Middle frontal gyrus (tissue), 1 donor: ENCODE measurements around the gene HEBP2.
"Not testable (repeated sequence)": the region's sequence is repeated elsewhere in the genome, so short reads cannot be mapped to it uniquely, and the experiment has no call there.

ENCODE experiments used
- DNase-seq: peaks from one replicate; pipeline ENCODE4 v3.0.0-alpha.2; 2015; ENCODE audit warnings: low spot score; ENCODE audit errors: extremely low spot score

HEBP2 gene, protein sequence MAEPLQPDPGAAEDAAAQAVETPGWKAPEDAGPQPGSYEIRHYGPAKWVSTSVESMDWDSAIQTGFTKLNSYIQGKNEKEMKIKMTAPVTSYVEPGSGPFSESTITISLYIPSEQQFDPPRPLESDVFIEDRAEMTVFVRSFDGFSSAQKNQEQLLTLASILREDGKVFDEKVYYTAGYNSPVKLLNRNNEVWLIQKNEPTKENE

DNA sequence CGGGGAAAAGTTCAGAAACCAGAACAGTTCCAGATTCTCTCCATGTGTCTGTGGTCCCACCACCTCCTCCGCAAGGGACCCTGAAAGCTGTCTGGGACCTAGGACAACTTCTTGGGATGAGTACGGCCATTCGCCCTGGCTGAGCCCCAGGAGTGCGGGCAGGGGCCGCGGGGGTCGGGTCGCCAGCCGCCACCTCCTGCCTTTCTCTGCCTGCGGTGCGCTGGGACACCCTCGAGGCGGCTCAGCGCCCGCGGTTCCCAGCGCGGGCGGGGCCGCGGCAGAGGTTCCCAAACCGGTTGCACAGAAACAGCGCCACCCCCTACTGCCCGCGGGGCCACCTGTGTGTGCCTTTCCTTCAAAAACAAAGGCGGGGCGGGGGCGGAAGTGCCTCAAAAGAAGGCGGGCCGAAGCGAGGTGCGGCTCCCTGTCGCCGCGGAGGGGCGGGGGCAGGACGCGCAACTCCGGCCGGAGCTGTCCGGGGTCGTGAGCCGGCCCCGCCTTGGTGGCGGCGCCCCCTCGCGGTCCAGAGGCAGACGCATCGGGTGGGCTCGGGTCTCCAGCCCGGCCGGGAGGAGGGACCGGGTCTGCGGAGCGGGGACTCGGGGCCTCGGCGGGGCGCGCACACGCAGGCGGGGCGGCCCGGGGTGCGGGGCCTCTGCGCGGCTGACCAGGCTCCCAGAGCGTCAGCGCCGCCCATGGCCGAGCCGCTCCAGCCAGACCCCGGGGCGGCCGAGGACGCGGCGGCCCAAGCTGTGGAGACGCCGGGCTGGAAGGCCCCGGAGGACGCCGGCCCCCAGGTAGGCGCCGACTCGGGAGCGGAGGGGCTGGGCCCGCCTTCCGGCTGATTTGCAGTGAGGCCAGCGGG, at the start of gene HEBP2:
TSS of gene HEBP2 (plus strand) at position 423 of the 865 bp plus-strand sequence. CDS start at position 696, 273 bp downstream.
- DNase-seq, result no peak

DNA sequence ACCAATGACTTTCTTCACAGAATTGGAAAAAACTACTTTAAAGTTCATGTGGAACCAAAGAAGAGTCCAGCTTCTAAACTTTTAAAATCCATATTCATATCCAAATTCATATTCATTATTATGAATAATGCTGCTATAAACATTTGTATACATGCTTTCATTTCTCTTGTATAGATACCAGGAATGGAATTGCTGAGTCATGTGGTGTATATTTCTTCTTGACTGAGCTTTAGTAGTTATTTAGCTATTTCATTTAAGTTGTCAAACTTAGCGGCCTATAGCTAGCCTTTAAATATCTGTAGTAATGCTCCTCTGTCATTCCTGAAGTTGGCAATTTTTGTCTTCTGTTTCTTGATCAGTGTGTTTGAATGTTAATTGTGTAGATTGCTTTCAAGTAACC, 46.1 kb upstream of the HEBP2 start:
- no peak for DNase-seq

DNA sequence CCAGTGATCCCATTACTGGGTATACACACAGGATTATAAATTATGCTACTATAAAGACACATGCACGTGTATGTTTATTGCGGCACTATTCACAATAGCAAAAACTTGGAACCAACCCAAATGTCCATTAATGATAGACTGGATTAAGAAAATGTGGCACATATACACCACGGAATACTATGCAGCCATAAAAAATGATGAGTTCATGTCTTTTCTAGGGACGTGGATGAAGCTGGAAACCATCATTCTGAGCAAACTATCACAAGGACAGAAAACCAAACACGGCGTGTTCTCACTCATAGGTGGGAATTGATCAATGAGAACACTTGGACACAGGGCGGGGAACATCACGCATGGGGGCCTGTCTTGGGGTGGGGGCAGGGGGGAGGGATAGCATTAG, 35.3 kb upstream of the HEBP2 start:
- DNase-seq, result not testable (repeated sequence)

DNA sequence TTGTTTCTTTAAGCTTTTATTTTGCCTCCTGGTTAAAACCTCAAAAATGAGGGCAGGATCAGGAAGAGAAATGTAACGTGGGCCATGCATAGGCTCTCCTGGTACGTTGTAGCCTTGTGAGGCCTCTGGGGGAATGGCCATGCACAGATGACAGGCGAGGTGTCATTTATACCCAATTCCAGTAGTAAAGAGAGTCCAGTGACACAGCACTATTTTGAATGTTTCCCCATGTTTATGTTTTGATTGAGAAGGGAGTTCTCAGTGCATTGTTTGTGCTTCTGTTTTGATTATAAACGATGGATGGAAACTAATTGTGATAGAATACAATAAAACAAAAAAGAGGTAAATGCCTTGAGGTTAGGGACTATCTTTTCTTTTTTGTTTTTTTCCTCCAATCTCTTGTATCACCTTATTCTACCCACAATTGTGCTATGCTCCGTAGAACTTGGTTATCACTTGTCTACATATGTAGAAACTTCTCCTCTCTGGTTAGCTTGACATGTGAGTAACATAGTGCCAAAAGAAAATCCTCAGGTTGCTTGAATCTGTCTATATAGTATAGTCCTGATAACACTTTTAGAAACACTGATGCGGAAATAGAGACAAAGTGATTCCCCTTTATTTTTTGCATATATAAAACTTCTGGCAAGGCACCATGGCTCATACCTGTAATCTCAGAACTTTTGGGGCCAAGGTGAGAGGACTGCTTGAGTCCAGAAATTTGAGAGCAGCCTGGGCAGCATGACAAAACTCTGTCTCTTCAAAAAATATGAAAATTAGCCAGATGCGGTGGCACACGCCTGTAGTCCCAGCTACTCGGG, 33.2 kb upstream of the HEBP2 start:
- no peak for DNase-seq

DNA sequence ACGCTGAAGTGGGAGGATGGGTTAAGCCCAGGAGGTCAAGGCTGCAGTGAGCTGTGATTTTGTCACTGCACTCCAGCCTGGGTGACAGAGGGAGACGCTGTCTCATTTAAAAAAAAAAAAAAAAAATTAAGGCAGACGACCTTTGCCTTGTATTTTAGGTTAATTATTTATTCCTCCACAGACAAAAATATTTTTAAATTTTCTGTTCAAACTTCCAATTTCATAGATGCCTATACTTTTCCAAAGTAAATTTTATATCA, 32.6 kb upstream of the HEBP2 start:
- no peak for DNase-seq

DNA sequence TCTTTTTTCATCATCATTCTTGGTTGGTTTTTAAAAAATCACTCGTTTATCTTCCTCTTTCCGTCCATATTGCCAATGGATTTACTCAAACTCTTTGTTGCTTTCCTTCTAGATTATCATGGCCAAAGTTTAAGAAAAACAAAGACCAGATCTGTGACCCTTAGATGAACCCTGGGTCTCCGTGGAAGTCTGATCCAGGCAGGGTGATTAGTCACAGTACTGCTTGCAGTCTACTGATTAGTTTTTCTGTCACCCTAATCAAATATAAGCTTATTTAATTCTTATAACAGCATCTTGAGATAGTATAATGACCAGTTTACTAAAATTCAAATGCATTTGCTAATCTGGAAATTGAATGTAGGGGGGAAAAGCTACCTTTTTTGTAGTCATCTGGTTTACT, 32.3 kb upstream of the HEBP2 start:
- no peak for DNase-seq

DNA sequence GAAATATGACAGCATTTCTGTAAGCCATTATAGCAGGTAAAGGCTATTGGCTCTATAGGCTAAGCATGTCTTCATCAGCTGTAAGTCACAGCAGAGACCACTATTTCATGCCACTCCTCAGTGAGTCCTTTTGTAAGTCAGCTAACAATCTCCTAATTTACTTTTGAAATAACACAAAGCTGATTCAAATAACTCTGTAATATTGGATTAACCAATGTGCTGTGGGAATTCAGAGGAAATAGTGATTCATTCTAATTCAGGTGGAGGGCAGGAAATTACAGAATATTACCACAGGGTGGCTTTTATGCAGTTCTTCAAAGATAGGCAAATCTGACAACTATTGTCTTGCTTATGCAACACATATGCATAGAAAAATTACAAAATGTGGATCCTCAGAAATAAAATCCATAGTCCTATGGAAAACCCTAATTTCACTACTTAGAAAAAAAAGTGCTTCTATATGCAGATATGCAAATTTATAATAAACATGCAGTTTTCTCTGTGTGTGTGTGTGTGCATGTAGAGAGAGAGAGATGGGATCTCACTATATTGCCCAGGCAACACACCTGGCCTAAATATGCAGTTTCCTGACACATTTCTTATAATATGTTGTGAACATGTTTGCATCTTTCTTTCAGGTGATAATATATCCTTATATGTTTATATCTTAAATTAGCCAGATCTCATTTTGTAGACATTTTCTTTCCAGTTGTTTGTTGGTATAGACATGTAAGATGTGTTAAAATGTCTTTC, 31.1 kb upstream of the HEBP2 start:
- no peak for DNase-seq

DNA sequence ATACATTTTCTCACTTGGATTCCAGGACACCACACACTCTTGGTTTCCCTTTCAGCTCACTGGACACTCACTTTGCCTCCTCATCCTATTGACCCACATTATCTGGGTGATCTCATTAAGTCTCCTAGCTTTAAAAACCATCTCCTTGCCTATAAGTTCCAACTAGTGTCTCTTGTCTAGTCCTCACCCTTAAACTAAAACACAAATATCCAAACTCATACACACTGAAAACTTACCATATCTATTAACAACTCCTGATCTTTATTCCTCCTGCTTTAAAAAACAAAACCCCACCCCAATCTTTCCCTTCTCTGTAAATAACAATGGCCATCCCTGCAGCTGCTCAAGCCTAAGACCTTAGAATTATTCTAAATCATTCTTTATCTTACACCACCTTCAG, 29.8 kb upstream of the HEBP2 start:
- DNase-seq, result no peak

DNA sequence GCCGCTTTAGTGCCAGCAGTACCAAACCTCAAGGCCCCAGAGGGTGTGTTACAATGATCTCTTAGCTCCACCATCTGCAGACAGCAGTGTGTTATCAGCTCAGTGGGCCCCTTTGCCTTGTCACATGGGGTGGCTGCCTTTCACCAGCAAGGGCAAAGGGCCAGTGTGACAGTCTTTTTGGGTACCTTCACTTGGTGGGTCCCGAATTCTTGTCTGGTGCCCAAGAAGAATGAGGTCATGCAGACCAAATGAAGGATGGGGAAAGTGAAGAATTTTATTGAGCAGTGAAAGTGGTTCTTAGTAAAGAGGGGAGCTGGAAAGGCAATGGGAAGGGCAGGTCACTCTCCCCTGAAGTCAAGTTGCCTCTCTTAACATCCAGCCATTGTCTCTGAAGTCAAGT, 29.2 kb upstream of the HEBP2 start:
- no peak for DNase-seq

DNA sequence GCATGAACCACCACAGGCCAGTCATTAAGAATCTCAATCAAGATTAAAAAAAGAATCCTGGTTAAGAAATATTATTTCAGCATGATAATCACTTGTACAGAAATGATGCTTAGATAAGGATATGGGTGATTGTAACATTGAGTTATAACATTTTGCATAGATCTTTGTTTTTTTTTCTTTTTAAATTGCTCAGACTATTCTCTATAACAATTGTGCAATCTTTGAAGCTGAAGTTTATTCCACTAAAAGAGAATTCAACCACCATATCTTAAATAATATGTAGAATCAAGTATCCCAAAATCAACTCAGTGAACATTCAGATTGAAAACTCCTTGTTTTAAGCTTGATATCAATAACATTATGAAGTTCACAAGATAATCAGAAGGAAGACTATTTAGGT, 27.0 kb upstream of the HEBP2 start:
- no peak for DNase-seq

DNA sequence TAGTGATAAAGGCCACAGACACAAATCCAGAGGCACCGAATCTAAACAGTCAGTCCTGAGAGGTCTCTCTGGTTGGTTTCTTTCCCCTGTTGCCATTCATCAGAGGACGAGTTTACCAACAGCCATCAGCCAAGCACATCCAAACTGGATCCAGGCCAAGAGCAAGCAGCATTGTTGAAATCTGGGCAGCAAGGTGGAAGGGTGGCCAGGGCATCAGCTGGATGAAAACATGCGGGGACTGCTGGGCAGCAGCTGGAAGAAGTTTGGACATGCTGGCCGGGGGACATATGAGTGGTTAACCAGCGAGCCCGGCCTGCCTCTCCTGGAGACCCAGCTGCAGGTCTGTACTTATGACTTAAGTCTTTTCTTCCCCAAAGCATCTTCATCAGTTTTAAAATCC, 26.2 kb upstream of the HEBP2 start, which contains the start of gene SMIM28:
TSS of gene SMIM28 (plus strand) at position 62 of the 400 bp plus-strand sequence. CDS start at position 230, 168 bp downstream.
- no peak for DNase-seq

DNA sequence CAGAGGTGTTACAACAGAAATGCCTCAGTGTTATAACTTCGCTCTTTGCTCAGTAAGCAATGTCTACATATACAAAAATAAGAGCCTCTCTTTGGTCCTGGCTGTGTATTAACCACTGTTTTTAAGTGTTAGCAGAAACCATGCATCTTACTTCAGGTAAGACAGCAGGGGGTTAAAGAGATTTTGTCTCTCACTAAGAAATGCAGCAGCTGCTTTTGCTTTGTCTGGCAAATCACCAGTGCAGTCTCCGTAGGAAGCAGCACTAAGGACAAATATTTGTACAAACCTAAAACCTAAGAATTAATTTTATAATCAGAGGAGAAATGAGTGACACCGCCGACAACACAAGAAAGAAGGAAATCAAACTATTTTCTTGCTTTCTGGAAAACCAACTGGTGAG, 25.6 kb upstream of the HEBP2 start:
- no peak for DNase-seq

DNA sequence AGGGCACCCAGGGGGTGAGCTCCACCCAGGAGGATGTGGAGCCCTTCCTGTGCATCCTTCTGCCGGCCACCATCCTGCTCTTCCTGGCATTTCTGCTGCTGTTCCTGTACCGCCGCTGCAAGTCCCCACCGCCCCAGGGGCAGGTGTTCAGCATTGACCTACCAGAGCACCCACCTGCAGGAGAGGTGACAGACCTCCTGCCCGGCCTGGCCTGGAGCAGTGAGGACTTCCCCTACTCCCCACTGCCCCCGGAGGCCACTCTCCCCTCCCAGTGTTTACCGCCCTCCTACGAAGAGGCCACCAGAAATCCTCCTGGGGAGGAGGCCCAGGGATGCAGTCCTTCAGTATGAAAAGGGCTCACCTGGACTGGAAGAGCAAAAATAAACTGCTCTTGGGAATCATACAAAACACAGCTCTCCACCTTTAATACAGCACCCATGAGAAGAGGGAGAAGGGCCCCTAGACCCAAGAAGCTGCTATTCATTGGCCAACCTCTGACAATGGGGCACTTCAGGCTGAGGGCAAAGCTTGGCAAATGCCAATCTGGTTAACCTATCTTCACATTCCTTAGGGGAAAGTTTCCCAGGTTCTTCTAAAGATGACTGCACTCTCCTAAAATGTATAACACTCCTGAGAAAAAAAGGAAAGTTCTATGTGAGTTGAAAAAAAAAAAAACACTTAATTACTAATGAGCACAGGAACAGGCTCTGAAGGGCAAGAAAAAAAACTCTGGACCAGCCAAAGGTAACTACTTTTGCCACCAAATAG, 21.3 kb upstream of the HEBP2 start:
- no peak for DNase-seq

DNA sequence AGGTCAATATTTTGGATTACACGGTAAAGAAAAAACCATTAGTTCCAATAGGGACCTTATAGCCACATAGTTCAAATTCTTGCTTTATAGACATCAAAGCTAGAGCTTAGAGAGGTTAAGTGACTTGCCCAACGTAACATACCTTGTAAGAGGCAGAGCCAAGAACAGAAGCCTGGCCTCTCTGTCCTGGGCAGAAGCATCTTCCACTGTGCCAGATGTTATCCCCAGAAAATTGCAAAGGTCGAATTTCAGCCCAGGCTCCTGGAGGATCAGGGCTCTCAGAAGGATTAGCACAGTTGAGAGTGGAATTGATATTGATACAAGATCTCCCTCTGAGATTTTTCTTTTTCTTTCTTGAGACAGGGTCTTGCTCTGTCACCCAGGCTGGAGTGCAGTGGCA, 20.2 kb upstream of the HEBP2 start:
- no peak for DNase-seq

DNA sequence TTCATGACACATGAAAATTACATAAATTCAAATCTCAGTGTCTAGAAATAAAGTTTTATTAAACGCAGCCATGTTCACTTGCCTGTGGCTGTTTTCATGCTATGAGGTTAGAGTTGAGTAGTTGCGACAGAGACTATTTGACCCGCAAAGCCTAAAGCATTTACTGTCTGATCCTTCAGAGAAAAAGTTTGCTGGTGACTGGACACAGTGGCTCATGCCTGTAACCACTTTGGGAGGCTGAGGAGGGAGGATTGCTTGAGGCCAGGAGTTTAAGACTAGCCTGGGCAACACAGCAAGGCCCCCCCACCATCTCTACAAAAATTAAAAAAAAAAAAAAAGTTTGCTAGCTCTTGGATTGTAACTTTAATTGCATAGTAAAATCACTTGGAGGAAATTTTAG, 17.1 kb upstream of the HEBP2 start:
- no peak for DNase-seq

DNA sequence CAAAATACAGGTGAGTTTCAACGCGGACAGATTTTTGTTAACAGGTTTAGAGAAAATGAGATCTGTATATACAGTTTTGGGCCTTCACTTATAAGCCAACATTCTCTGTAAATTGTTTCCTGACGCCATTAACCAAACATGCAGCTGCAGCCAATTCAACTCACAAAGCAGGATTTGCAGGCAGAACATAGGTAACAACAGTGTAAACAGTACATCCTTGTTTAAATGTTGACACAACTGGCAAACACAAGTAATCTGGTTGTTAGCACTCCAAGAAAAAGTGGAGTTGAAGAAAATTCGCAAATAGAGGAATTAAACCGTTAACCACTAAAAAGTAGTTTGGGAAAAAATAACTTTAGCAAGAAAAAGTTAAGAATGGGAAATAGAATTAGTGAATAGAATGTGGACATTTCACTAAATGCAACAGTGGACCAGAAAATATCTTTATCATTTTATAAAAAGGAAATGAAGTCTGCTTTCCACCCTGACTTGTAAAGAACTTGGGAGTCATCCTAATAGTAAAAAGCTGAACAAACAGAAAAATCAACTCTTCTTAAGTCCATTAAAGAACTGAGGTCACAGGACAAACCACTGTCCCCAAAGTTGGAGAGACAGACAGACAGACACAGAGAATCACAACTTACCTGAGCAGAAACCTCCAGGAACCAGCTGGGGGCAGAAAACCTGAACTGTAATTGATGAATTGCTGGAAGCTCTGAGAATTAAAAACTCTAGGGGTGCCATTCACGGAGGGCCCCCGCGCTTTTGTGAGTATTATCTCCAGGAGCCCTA, 16.2 kb upstream of the HEBP2 start:
- DNase-seq, result no peak

DNA sequence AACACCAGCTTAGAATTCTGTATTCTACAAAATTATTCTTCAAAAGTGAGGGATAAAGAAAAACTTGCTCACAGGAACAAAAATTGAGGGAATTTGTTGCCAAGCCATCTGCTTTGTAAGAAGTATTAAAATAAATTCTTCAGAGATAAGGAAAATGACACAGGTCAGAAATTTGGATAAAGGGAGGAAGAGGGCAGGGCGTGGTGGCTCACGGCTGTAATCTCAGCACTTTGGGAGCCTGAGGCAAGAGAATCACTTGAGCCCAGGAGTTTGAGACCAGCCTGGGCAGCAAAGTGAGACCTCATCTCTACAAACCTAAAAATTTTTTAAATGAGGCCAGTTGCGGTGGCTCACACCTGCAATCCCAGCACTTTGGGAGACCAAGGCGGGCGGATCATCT, 14.5 kb upstream of the HEBP2 start:
- DNase-seq, result no peak

DNA sequence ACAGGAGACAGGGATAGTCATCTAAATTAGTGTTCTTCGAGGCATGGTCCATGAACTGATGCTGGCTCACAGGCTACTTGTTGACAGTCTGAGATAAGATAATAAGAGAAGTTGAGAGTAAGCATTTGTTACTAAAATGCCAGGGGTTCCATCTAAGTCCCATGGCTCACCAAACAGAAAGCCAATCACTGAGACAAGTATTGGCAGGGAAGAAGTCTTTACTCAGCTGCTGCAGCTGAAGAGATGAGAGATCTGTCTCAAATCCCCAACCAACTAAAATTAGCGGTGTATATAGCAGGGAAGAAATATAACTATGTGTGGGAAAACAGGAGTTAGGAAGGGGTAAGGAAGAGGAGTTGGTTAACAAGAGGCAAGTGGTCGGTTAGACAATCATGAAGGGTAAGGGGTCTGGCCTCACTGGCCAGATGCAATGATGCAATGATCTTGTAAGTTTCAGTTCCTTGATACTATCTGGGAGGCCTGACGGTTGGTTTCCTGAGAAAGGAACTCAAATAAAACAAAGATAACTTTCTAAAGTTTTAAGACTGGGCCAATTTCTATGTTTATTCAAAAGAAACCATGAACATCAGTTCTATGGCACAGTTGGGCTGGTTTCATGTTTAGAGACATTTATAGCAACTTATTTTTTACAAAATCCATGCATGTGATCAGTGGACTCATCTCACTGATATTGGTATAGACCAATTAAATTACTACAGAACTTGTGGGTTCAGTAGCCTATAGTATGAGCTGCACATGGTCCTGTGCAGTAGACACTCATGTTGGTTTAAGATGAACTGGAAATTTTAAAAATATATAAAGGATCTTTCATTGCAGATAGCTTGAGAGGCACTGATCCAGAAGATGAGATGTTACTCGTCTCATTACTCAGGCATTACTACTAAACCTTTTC, 9.9 kb upstream of the HEBP2 start:
- DNase-seq, result no peak

DNA sequence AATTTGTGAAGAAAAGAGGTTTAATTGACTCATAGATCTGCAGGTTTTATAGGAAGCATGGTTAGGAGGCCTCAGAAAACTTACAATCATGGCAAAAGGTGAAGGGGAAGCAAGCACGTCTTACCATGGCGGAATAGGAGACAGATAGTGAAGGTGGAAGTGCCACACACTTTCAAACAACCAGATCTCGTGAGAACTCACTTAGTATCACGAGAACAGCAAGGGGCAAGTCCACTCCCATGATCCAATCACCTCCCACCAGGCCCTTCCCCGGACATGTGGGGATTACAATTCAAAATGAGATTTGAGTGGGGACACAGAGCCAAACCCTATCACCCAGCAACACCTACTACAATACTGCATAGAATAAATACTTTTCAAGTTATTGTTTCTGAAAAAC, 7.3 kb upstream of the HEBP2 start:
- DNase-seq, result no peak
